Neural progenitor cell (in vitro differentiated cells): ENCODE data around the gene NODAL.

Source experiments
- CTCF ChIP-seq: fragments of 200-600 bp; sonication (generic); IDR thresholded peaks from 2 replicates; pipeline ENCODE4 v1.5.1; 2017; ENCODE audit warnings: antibody characterized with exemption, mild to moderate bottlenecking
- EZH2 ChIP-seq: fragments of 200-600 bp; sonication (generic); IDR thresholded peaks from 2 replicates; pipeline ENCODE4 v1.6.1; 2017; ENCODE audit warnings: antibody characterized with exemption, mild to moderate bottlenecking, moderate library complexity
- EZH2phosphoT487 ChIP-seq: fragments of 200-600 bp; sonication (generic); IDR thresholded peaks from 2 replicates; pipeline ENCODE4 v1.6.1; 2017; ENCODE audit warnings: antibody characterized with exemption

- TF ChIP-seq CTCF: no peak
- no peak for TF ChIP-seq EZH2phosphoT487
- TF ChIP-seq EZH2: no peak
Measured at GRCh38 chr10:70459061-70459773, 17.7 kb upstream of the NODAL start.
